NCI-H226 (cell line): ENCODE data around the gene ALOX12.

ENCODE experiments used
- DNase-seq: peaks from one replicate; pipeline ENCODE4 v3.0.0-alpha.2; 2015

ALOX12 gene

DNA sequence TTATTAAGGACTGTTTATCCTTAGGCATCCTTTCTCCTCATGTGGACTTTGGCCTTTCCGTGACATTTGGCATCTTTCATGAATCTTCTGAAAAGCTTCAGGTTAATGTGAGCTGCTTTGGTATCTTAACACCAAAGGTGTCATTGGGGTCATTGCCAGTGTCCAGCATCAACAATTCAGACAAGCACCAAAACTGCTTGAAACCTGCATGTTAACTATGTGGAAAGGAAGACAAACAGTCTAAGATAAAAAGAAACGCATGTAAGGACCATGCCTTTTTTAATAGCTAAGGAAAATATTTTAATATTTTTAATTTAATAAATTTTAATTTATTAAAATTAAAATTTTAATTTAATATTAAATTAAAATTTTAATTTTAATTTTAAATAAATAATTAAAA lies 7.9 kb downstream of the ALOX12 start:
- DNase-seq: no peak

DNA sequence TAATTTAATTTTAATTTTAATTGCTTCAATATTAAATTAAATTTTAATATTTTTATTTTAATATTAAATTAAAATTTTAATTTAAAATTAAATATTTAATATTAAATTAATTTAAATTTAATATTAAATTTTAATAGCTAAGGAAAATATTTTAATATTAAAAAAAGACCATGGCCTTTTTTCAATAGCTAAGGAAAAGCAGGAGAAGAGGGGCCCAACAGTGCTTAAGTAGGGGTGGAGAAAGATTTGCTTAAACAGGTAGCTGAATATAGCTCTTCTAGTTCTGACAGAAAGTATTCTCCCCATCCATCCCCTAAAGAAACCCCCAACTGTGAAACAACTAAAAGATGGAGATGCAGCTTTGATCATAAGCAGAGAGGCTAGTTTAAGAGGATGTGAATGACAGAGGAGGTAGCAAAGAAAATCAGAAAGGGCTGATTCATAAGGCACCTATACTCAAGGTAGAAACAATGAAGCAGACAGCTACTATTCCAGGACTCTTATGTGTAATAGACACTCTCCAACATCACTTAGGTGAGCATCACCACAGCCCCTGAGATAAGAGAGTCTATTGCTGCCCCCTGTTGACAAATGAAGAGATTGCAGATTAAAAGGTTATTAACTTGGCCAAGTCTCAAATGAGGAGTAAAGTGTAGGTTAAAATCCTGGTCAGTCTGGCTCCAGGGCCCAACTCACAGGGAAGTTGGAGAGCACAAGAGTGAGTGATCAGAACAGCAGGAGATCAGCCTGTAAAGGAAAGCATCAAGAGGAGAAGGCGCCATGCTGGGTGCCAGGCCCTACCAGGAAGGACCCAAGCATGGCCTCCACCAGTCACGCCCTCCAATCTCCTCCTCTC lies 8.8 kb downstream of the ALOX12 start:
- peak; percentile 52 for DNase-seq

DNA sequence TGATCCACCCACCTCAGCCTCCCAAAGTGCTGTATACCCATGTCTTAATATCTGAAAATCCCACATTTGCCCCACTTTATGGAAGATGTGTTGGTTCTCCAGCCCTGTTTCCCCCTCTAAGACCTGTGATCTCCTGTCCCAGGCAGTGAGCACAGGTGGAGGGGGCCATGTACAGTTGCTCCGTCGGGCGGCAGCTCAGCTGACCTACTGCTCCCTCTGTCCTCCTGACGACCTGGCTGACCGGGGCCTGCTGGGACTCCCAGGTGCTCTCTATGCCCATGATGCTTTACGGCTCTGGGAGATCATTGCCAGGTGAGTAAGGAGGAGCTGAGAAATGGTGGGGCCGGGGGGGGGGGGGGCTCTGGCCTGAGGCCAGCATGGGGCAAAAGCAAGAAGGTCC lies 9.9 kb downstream of the ALOX12 start:
- DNase-seq: no peak

DNA sequence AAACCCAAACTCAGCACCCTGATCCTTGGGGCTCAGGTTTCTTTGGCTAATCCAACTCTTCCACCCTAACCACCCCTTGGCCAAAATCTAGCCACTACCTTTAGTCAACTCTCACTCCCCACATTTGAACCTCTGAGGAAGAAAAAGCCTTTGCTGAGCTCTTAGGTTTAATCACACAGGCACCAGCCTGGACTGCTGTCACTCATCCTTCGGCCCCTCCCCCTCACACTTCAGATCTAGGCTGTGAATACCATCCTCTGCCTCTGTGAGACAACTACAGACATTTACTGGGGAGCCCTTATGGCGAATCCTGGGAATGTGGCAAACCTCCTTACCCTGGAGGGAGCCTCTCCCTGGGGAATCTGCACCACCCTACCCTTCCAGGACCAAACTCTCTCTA lies 11.3 kb downstream of the ALOX12 start:
- DNase-seq: no peak

DNA sequence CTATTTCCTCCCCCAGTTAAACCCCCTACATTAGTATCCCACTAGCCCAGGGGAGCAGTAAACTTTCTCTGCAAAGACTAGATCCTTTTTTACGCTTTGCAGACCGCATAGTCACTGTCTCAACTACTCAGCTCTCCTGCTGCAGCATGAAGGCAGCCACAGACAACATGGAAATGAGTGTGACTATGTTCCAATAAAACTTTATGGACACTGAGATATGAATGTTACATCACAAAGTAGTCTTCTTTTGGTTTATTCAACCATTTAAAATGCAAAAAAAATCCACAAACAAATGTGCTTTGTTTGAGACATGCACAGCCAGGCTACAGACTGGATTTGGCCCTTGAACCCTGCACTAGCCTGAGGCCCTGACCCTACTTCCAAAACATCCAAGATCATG lies 14.7 kb downstream of the ALOX12 start:
- DNase-seq: no peak

DNA sequence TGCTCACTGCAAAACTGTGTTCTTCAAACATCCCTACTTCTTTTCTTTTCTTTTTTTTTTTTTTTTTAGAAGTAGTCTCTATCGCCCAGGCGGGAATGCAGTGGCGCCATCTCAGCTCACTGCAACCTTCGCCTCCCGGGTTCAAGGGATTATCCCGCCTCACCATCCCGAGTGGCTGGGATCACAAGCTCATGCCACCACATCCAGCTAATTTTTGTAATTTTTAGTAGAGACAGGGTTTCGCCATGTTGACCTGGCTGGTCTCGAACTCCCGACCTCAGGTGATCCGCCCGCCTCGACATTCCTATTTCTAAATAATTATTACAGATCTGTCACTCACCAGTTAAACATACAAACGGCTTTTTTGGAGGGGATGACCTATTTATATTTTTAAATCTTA lies 15.6 kb downstream of the ALOX12 start:
- no peak for DNase-seq

DNA sequence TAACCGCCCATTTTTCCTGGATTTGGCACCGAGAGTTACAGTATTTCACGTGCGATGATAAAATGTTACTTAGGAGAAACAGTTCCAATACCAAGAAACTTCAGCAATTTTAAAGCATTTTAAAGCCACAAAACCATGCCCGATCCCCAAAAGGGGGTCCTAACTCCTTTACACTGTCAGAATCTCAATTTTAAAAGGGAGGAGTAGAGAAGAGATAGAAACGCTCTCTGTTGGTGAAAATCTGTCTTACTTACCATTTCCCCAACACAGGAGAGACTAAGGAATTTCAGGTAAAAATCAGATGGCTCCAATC lies 16.0 kb downstream of the ALOX12 start:
- DNase-seq: no peak

DNA sequence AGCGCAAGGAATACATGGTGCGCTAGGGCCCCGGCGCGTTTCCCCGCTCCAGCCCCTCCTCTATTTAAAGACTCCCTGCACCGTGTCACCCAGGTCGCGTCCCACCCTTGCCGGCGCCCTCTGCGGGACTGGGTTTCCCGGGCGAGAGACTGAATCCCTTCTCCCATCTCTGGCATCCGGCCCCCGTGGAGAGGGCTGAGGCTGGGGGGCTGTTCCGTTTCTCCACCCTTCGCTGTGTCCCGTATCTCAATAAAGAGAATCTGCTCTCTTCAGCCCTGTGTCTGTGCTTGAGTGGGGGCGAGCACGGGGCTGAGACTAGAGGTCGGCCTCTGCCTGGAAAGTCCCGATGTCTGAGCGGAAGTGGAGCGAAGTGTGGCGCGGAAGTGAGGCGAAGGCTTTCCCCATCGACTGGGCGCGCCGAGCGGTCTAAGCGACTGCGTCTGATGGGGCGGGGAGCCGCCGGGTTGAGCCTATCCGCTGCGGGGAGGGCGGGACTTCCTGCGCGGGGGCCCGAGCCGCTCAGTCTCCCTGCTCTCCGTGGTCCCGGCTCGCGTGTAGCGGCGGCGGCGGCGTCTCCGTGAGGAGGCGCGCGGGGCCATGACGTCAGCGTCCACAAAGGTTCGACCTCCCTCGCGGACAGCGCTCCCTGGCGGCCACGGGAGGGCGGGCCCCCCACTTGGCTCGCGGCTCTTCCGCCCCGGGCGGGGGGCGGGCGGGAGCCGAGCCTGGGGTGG lies 18.6 kb downstream of the ALOX12 start:
- DNase-seq: peak; percentile 97

DNA sequence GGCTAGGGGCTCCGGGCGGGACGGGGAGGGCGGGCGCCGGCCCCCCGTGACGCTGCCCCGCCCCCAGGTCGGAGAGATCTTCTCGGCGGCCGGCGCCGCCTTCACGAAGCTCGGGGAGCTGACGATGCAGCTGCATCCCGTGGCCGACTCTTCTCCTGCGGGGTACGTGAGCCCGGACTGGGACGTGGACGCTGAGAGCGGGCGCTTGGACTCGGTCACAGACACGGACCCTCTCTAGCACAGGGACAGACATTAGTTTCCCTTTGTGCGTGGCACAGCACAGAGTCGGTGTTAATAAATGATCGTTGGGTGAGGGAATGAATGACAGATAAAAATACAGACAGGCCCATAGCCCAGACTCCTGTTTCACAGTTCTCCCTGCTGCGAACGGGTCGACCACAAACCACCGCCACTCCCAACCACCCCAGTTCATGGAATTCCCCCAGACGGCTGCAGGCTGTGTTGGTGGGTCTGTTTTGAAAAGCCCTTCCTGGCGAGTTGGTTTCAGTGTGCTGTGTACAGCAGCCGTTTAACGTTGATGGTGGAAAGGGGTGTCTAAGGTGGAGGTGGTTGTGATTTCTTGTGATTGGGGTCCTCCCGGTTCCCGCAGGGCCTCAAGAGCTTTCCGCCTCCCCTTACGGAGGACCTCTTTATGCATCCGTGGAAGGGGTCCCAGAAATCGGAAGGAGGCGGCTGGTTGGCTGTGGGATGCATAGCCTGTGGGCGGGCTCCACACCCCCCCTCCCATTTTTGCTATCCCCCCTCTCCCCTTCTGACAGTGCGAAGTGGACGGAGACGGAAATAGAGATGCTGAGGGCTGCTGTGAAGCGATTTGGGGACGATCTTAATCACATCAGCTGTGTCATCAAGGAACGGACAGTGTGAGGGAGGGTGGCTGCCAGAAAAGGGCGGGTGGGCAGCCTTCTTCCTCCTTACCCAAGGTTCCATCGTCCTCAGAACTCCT lies 19.4 kb downstream of the ALOX12 start:
- DNase-seq: no peak

DNA sequence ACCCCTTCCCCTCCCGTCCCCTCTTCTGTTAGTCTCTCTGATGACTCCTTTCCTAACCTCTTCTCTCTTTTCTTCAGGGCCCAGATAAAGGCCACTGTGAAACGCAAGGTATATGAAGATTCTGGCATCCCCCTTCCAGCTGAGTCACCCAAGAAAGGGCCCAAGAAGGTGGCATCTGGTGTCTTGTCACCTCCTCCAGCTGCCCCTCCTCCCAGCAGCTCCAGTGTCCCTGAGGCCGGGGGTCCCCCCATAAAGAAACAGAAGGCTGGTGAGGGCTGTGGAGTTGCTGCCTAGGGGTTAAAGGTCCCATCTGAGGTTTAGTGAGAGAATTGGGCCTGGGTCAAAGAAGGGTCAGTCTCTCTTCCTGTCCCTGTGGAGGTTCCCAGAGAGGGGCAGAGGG lies 20.6 kb downstream of the ALOX12 start:
- no peak for DNase-seq

DNA sequence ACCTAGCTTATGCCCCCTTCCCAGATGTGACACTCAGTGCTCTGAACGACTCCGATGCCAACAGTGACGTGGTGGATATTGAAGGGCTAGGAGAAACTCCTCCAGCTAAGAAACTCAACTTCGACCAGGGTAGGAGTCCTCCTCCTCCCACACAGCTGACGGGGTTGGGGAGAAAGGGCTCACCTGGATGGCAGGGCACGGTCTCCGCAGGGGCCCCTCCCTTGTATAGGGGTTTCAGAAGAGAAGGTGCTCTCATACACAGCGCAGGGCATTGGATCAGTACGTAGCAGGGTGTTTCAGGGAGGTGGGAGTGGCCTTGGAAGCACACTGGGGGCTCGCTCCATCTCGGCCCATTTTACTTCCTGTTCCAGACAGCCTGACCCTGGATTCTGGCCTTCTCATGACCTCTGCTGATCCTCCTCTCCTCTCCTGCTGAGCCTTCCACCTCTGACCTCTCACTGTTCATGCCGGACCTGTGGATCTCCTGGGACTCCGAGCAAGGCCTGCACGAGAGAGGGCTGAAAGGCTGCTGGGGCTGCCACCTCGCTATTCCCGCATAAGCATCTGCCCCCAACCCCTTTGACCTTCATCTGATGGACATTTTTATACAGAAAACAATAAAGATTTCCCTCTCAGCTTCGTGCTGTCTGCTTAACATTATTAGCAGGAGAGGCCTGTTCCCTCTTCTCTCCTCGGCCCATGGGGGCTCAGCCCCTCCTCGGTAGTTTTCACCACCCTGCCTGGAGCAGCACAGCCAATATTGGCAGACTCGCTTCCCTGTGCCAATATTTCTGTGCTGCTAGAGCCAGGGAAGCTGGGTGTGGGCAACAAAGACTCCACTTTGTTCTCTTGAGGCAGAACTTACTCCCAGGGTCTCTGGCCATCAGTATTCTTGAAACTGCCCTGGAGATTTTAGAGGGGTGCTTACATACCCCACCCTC lies 21.3 kb downstream of the ALOX12 start:
- no peak for DNase-seq

DNA sequence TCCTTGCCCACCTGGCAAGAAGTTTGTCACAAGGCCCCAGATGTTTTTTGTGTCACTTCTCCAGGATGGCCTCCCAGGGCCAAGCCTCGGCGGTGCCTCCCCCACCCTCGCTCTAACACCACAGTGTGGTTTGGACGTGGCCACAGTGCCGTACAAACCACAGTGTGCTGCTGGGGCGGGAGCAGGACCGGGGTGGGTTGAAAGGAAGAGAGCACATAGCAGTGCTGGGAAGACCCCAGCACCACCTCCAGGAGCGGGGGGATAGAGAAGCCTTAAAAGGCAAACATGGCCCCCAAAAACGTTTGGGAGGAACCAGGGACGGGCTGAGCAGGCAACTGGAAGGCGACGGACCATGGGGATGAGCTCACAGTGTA lies 22.0 kb downstream of the ALOX12 start:
- no peak for DNase-seq

DNA sequence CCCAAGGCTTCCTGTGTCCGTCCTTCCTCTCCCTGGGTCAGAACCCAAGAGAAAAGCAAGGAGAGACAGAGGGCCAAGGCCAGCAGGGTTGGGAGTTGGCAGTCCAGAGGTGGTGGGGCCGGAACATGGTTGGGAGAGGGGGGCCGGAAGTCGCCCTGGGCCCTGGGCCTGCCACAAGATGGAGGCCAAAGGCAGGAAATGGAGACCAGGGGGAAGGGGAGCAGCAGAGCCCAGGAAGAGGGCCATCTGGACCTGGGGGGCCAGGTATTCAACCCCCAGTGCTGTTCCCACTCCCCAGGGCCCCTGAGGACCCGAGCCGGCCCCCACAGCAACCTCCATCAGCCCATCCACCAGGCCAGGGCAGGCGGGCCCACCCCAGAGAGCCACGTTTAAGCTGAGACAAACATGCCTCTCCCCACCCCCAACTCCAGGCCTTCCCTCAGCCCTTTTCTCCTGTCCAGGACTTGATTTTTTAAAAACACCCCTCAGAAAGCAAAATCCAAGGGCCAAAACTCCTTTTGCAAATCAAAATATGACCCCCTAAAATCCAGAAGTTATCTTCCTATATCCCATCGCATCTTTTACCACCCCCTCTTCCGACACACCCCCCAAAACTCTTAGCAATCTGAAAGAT lies 22.6 kb downstream of the ALOX12 start:
- DNase-seq: no peak

DNA sequence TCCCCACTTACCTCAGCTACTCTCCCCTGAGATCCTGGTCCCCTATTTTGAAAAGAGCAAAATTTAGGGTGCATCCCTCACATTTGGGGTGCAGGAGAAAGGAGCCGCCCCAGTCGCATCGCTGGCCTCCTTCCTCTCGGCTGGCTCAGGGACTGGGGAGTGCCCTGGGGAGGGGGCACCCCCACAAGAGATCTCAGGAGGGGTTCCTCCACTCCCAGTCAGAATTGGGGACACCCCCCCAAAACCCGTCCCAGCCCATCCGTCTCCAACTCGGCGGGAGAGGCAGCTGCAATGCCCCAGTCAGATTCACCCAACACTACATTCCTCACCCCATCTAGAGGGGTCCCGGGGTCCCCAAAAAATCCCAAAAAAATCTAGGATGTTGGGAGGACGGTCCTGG lies 23.5 kb downstream of the ALOX12 start:
- no peak for DNase-seq

DNA sequence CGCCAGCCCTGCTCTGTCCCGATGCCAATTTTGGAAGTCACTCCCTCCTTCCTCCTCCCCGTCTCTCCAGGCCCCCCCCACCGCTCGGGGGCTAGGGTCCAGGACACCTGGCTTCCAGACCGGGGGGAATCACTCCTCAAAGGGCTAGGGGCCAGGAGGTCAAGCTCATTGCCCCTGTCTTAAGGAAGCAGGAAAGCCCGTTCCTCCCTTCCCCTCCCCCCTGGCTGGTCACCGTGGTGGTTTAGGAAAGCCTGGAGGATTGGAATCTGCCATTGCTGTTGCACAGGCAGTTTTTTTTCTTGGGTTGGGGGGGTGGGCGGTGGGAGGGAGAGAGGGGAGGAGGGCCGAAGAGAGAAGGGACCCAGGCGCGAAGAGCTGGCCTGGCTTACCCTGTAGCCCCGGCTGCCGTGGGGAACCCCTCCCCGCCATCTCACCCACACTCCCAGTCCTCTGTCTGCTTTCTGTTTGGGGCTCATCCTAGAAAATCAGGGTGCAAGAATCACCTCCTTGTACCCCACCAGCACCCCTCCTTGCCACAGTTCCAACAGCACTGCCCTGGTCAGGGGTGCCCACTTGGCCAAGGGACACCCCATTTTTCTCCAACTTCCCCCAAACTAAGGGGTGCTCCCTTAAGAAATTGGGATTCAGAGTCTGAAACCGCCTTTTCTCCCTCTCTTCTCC lies 24.1 kb downstream of the ALOX12 start:
- DNase-seq: no peak

DNA sequence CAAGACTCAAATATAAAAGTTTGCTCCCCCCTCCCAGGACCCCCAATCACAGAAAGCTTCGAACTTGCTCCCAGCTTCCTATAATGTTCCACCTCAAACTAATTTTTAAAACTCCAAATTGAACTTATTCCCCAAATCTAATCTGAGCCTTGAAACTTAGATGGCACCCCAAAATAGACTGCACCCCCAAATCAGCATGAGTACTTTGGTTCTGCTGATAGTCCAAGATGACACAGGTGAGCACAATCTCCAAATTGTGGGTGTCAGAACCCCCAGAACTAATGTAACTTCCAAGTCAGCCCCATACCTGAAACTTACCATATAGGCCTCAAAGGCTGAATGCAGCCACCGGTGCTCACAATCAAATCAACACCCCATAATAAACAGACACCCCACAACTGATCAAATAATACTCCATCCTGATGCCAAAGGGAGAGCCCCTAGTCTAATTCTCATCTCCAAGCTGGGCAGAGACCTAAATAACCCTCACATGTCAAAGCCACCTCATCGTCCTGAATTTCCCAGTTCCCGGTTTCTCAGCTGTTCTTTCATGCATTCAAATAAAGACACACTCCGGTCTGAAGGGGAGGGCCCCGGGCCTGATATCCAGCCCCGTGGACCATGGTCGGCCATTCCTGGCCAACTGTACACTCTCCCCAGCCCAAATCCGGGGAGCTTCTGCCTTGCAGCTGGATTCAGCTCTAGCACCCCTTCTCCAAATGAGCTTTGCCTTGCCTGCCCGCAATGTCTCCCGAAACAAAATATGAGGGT lies 25.2 kb downstream of the ALOX12 start:
- DNase-seq: no peak

DNA sequence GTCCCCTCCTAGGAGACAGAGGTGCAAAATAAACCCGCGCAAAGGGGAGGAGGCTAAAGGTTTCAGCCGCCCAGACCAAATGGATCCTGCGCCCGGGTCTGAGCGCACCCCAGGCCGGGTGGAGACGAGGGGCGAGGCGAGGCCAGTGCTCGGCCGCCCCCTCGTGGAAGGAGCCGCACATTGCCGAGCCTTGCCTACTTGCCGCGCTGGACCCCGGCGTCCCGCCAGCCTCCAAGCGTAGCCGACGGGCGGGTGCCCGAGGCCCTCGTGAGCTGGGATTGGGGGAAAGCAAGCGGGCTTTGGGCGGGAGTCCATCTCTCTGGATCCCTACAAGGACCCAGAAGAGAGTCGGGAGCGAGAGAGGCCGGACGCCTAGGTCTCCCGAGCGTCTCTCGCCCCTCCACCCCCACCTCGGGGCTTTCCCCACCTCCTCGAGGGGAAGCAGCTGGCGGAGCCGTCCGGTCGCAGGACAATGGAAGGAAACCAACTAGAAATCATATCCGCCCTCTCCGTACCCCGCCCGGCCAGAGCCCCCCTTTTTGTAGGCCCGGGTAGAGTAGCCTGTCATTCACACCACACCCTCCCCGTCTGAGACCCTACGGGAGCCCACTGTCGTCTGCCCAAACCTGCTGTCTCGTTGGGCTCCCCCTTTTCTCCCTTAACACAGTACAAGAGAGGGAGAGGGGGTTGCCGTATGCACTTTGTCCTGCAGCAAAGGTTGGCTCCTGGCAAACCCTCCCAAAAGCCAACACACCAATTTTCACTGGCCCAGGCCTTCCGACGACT lies 26.3 kb downstream of the ALOX12 start:
- DNase-seq: no peak

DNA sequence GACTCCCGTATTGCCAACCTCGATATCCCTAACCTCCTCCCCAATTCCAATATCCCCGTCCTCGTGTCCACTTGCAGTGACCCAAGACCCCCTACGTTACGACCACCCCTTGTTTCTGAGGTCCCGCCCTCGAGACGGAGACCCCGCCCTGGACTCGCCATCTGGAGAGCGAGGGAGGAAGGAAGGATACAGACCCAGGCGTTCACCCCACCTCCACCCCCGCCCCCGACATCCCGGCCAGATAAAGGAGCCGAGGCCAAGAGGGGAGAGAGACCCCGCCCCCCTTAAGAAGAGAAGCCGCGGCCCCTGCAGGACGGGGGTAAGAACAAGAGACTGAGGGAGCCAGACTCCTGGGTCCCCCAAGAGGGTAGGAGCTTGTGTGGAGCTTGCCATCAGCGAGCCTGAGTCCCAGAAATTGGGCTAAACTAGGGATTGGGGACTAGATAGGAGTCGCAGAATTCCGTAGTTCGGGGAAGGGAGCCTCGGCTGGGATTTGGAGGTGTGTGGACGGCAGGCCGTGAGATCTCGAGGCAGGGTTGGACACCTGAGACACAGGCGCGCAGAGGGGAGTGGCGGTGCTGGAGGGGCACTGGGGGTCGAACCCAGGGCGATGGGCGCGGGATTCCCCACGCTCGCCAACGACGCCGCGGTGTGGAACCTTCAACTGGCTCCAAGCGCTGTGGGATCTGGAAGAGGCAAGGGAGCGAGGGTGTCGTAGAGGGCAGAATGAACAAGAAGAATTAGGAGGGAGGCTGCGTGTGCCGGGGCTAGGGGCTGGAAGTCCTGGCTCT lies 27.1 kb downstream of the ALOX12 start, which contains the start of gene BCL6B:
TSS of gene BCL6B (plus strand) at position 270 of the 791 bp plus-strand sequence. CDS start 622 bp downstream, outside the sequence.
- DNase-seq: no peak
